RPMI7951 (cell line): ENCODE data around the gene CASK. TPM values are rescaled to one million over a fixed set of nuclear protein-coding genes. Genes with fewer than 3 reads are reported as not detected.
"Not testable (repeated sequence)": the region's sequence is repeated elsewhere in the genome, so short reads cannot be mapped to it uniquely, and the experiment has no call there.

ENCODE experiments used
- DNase-seq: peaks from one replicate; pipeline ENCODE4 v3.0.0-alpha.2; 2012; ENCODE audit warnings: low read depth
- total RNA-seq: library from RNA; depleted of rRNA; stranded (reverse); fragments of >200 nt; shearing (Covaris generic); gene quantifications from 2 replicates; pipeline ENCODE4 v1.2.3, GENCODE V29; 2014

CASK gene
- total RNA-seq, 1 experiment from 2014 or later: 22.8 TPM

- no peak for DNase-seq
These were observed 230.3 kb downstream of the CASK start for GRCh38 chrX:41693024-41693423.

- DNase-seq: no peak
These were observed 231.1 kb downstream of the CASK start for GRCh38 chrX:41692162-41692749.

GRCh38 chrX:41689711-41690110 lies 233.6 kb downstream of the CASK start:
- no peak for DNase-seq

GRCh38 chrX:41688835-41689234 lies 234.5 kb downstream of the CASK start, which contains the start of gene GPR34:
Gene GPR34, plus strand, starts transcription at chrX:41688973. Its CDS starts 6,661 bp downstream, at chrX:41695634.
- DNase-seq: no peak

- DNase-seq: no peak
These were observed 235.2 kb downstream of the CASK start for GRCh38 chrX:41688156-41688555.

GRCh38 chrX:41686788-41687187 lies 236.6 kb downstream of the CASK start:
- DNase-seq: no peak

- no peak for DNase-seq
These were observed 238.4 kb downstream of the CASK start for GRCh38 chrX:41684940-41685339.

- no peak for DNase-seq
These were observed 239.2 kb downstream of the CASK start for GRCh38 chrX:41684138-41684537.

- no peak for DNase-seq
These were observed 245.9 kb downstream of the CASK start for GRCh38 chrX:41677183-41678060.

- not testable (repeated sequence) for DNase-seq
These were observed 247.0 kb downstream of the CASK start for GRCh38 chrX:41676361-41676760.

- no peak for DNase-seq
These were observed 250.7 kb downstream of the CASK start for GRCh38 chrX:41672643-41673042.

- DNase-seq: no peak
These were observed 252.3 kb downstream of the CASK start for GRCh38 chrX:41671082-41671481.

- DNase-seq: no peak
These were observed 253.2 kb downstream of the CASK start for GRCh38 chrX:41670112-41670511.

- DNase-seq: no peak
These were observed 255.7 kb downstream of the CASK start for GRCh38 chrX:41667631-41668030.

- peak; percentile 14 for DNase-seq
These were observed 257.1 kb downstream of the CASK start for GRCh38 chrX:41666251-41666650.

GRCh38 chrX:41665686-41666085 lies 257.7 kb downstream of the CASK start:
- no peak for DNase-seq

- no peak for DNase-seq
These were observed 258.4 kb downstream of the CASK start for GRCh38 chrX:41664908-41665307.

GRCh38 chrX:41664375-41664901 lies 258.9 kb downstream of the CASK start:
- no peak for DNase-seq

- DNase-seq: peak; percentile 7
These were observed 261.8 kb downstream of the CASK start for GRCh38 chrX:41661366-41662095.

GRCh38 chrX:41655631-41656030 lies 267.7 kb downstream of the CASK start:
- DNase-seq: peak; percentile 45

- DNase-seq: no peak
These were observed 268.3 kb downstream of the CASK start for GRCh38 chrX:41655101-41655500.

- no peak for DNase-seq
These were observed 270.2 kb downstream of the CASK start for GRCh38 chrX:41653125-41653524.
